ENCODE measurements around the gene SDF4.

DNA sequence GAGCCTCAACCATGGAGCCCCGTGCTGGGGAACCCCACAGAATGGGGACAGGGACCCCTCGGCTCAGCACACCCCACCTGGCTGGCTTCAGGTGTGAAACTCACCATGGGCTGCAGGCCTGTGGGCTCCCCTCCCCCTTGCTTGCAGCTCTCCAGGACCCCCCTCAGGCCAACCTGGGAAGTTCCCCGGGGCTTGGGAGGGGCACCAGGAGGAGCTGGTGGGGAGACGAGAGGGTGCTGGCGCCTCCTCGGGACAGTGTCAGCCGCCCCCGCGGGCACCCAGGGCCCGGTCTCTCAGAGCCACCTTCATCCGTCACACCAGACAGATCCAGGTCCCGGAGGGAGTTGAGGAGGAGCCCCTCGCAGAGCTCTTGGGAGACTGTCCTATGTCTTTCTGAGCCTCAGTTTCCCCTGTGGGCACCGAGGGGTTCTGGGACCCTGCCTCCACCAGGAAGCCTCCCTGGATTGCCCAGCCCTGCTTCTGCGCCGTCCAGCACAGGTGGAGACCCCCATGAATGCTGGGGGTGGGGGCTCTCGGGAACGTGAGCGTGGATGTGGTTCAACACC lies 24.8 kb downstream of the SDF4 start:
- TF ChIP-seq, protein P1, sequence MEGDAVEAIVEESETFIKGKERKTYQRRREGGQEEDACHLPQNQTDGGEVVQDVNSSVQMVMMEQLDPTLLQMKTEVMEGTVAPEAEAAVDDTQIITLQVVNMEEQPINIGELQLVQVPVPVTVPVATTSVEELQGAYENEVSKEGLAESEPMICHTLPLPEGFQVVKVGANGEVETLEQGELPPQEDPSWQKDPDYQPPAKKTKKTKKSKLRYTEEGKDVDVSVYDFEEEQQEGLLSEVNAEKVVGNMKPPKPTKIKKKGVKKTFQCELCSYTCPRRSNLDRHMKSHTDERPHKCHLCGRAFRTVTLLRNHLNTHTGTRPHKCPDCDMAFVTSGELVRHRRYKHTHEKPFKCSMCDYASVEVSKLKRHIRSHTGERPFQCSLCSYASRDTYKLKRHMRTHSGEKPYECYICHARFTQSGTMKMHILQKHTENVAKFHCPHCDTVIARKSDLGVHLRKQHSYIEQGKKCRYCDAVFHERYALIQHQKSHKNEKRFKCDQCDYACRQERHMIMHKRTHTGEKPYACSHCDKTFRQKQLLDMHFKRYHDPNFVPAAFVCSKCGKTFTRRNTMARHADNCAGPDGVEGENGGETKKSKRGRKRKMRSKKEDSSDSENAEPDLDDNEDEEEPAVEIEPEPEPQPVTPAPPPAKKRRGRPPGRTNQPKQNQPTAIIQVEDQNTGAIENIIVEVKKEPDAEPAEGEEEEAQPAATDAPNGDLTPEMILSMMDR (IDR thresholded peaks at IDR 0.05), result no peak
- no peak for TF ChIP-seq POLR2A (IDR thresholded peaks at IDR 0.05)

All from lower leg skin (tissue), 3 donors.